Inflammatory macrophage treated with lipopolysaccharide for 1 hour (primary cell): Measurements from ENCODE around the gene MRC2.
"Not testable (repeated sequence)": the region's sequence is repeated elsewhere in the genome, so short reads cannot be mapped to it uniquely, and the experiment has no call there.

Source experiments
- DNase-seq, 2 donors: peaks; one replicate each; pipeline ENCODE4 v3.0.0-alpha.2; 2020 to 2022

MRC2 gene

GRCh38 chr17:62627219-62627903, at the start of gene MRC2:
TSS of gene MRC2 (plus strand) at chr17:62627670. CDS start at chr17:62627803, 133 bp downstream.
- DNase-seq, result peak; percentile 76 to 81

- DNase-seq, result no peak
Measured at GRCh38 chr17:62578757-62579487, 48.5 kb upstream of the MRC2 start.

- no peak for DNase-seq
Measured at GRCh38 chr17:62580947-62581346, 46.5 kb upstream of the MRC2 start.

- DNase-seq, result no peak
Measured at GRCh38 chr17:62581764-62582163, 45.7 kb upstream of the MRC2 start.

GRCh38 chr17:62587554-62587953, 39.9 kb upstream of the MRC2 start:
- no peak for DNase-seq

GRCh38 chr17:62588109-62588508, 39.4 kb upstream of the MRC2 start:
- no peak for DNase-seq

- no peak for DNase-seq
Measured at GRCh38 chr17:62591333-62591732, 36.1 kb upstream of the MRC2 start.

- DNase-seq, result not testable (repeated sequence)
Measured at GRCh38 chr17:62591822-62592221, 35.6 kb upstream of the MRC2 start.

- no peak for DNase-seq
Measured at GRCh38 chr17:62592341-62593099, 35.0 kb upstream of the MRC2 start.

- no peak for DNase-seq
Measured at GRCh38 chr17:62595484-62595883, 32.0 kb upstream of the MRC2 start.

- no peak for DNase-seq
Measured at GRCh38 chr17:62596662-62597061, 30.8 kb upstream of the MRC2 start.

- DNase-seq, result no peak
Measured at GRCh38 chr17:62597150-62597549, 30.3 kb upstream of the MRC2 start.

- DNase-seq, result peak; percentile 9 to 10
Measured at GRCh38 chr17:62597920-62598319, 29.6 kb upstream of the MRC2 start.

GRCh38 chr17:62599964-62600657, 27.4 kb upstream of the MRC2 start:
- DNase-seq, result no peak

GRCh38 chr17:62600805-62601204, 26.7 kb upstream of the MRC2 start:
- DNase-seq, result no peak

- peak in 1 of 2 donors; percentile 17 for DNase-seq
Measured at GRCh38 chr17:62601471-62601870, 26.0 kb upstream of the MRC2 start.

- not testable (repeated sequence) for DNase-seq
Measured at GRCh38 chr17:62603783-62604182, 23.7 kb upstream of the MRC2 start.

- DNase-seq, result no peak
Measured at GRCh38 chr17:62605588-62605987, 21.9 kb upstream of the MRC2 start.

- peak; percentile 45 to 59 for DNase-seq
Measured at GRCh38 chr17:62611292-62611691, 16.2 kb upstream of the MRC2 start.

GRCh38 chr17:62611728-62612127, 15.7 kb upstream of the MRC2 start:
- DNase-seq, result peak; percentile 91 to 92

GRCh38 chr17:62612289-62612688, 15.2 kb upstream of the MRC2 start:
- not testable (repeated sequence) for DNase-seq

GRCh38 chr17:62613095-62613494, 14.4 kb upstream of the MRC2 start:
- DNase-seq, result peak in 1 of 2 donors; percentile 49

GRCh38 chr17:62614142-62614541, 13.3 kb upstream of the MRC2 start:
- no peak for DNase-seq
